ENCODE results near the gene ADAM22.
"Not testable (repeated sequence)": the region's sequence is repeated elsewhere in the genome, so short reads cannot be mapped to it uniquely, and the experiment has no call there.

The ADAM22 gene

GRCh38 chr7:87933953-87934698, at the start of gene ADAM22:
ADAM22 (plus strand) TSS chr7:87934251; CDS start chr7:87934466, 215 bp downstream.
- peak; percentile 31 to 59 for DNase-seq

DNA sequence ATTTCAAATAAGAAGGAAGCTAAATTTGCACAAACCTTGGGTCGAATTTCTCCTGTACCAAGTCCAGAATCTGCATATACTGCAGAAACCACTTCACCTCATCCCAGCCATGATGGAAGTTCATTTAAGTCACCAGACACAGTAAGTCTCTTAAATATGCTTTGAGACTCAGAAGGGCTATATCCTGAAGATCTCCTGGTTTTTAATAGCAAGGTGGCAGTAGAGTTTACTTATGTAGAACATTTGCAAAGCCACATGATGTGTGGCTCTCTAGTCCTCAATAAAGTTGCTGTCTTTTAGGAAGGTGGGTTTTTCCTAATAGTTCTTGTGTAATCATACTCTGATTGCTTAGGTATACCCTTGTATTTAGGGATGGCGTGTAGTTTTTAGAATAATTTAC, 49.0 kb upstream of the ADAM22 start:
- DNase-seq: no peak

DNA sequence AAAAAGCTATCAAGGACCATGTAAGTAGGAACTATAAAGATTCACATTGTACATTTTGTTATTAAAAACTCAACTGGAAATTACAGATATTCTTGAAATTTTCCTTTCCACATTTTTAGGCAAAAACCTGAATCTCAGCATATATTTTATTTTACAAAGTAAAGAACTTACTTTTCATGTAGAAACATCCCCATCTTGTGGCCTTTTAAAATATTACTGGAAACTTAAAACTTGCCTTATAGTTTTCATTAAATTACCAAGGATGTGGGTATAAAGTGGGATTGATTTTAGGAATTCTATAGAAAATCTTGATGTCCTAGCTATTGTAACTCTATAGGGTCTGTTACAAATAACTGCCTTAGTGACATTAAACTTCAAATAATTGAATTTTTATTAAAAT, 47.2 kb upstream of the ADAM22 start:
- peak in 1 of 2 donors; percentile 85 for DNase-seq

DNA sequence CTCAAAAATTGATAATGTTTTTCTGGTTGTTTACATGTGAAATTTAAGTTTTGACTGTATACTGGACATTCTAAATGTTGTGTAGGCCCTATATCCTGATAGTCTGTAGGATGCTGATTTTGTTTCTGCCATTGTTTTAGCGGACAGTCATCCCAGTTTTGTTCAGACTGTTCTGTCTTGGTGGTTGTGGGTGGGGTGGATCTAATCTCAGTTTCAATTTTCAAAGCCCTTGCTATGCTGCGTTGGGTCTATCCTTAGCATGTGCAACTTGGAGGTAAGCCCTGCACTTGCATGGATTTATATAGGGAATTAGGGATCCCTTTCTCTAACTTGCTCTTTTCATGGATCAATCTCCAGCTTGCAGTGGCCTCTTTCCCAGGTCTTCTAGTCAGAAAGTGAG, 38.7 kb upstream of the ADAM22 start:
- no peak for DNase-seq

DNA sequence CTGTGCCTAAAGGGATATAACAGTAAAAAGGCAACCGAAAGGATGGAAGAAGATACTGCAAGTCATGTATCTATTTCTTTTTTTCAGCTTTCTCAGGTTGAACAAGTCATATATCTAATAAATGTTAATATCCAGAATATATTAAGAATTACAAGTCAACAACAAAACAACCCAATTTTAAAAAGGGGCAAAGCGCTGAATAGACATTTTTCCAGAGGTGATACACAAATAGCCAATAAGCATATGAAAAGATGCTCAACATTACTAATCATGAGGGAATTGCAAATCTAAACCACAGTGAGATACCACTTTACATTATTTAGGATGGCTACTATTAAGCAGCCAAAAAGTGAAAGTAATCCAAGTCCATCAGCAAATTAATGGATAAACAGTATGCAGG, 34.8 kb upstream of the ADAM22 start:
- DNase-seq: no peak

- not testable (repeated sequence) for DNase-seq
Observed at GRCh38 chr7:87907136-87907906, 26.7 kb upstream of the ADAM22 start.

DNA sequence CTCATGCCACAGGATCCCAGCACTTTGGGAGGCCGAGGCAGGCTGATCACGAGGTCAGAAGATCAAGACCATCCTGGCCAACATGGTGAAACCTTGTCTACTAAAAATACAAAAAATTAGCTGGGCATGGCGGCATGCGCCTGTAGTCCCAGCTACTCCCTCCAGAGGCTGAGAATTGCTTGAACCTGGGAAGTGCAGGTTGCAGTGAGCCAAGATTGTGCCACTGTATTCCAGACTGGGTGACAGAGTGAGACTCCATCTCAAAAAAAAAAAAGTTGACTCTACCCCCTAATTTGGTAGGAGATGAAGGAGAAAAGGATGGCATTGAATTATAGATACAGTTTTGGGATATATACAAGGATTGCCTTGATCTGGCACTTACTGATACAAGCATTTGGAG, 25.2 kb upstream of the ADAM22 start:
- DNase-seq: not testable (repeated sequence)

DNA sequence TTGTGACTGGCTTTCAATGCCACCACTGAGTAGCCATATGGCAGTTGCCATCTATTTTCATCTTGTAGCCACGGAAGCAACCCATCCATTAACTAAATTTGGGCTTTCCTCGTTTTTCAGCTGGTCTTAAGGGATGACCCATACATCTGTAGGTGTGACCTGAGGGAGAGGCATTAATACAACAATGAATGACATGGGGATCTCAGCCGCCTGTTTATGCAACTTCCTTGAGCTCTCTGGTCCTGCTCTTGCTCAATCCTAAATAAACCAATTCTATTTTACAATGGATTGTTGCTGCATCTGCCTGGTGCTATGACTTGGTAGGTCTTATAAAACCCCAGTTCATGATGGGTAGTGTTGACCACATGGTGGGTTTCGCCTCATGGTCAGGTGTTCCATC, 21.9 kb upstream of the ADAM22 start:
- peak; percentile 46 to 88 for DNase-seq

GRCh38 chr7:87918740-87919139, 15.3 kb upstream of the ADAM22 start:
- no peak for DNase-seq

DNA sequence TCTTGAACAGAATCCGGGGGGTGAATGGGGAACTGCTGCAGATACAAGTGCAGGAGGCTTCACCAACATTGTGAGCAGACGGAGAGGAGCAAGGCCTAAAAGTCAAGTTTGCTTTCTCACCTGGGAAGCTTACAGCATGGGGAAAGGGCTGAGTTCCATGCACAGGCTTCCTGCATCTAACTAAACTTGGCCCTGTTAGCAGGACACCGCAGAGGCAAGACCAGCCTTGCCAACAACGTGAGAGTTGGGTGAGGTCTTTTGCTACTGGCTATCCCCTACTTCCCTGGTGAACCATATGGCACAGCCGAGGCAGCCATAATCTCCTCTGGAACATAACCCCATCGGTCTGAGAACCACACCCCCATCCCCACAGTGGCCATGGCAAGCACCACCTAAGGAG, 14.2 kb upstream of the ADAM22 start:
- no peak for DNase-seq

GRCh38 chr7:87920578-87920977, 13.5 kb upstream of the ADAM22 start:
- no peak for DNase-seq

DNA sequence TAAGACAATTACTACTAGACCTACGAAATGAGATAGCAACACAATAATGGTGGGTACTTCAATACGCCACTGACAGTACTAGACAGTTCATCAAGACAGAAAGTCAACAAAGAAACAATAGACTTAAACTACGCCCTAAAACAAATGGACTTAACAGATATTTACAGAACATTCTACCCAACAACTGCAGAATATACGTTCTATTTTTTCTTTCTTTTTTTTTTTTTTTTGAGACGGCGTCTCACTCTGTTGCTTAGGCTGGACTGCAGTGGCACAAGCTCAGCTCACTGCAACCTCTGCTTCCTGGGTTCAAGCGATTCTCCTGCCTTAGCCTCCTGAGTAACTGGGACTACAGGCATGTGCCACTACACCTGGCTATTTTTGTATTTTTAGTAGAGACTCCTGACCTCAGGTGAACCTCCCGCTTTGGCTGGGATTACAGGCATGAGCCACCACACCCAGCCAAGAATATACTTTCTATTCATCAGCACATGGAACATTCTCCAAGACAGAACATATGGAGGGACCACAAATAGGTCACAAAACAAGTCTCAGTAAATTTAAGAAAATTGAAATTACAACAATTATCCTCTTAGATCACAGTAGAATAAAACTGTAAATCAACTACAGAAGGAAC, 11.2 kb upstream of the ADAM22 start:
- not testable (repeated sequence) for DNase-seq

- DNase-seq: peak; percentile 8 to 90
Observed at GRCh38 chr7:87926581-87927461, 7.2 kb upstream of the ADAM22 start.

DNA sequence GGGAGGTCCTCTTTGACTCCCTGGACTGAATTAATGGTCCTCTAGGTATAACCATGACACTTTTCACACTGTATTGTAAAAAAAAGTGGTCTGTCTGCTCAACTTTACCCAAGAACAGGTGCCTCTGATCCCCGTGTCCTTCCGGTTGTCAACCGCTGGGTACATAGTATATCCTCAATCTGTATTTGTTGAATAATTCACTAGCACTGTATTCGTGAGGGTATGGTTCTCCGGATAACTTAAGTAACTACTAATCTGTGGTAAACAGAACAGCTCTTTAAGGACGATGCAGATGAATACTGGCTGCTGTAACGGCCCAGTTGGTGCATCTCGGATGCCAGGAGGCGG, 472 bp upstream of the ADAM22 start:
- DNase-seq: no peak

DNA sequence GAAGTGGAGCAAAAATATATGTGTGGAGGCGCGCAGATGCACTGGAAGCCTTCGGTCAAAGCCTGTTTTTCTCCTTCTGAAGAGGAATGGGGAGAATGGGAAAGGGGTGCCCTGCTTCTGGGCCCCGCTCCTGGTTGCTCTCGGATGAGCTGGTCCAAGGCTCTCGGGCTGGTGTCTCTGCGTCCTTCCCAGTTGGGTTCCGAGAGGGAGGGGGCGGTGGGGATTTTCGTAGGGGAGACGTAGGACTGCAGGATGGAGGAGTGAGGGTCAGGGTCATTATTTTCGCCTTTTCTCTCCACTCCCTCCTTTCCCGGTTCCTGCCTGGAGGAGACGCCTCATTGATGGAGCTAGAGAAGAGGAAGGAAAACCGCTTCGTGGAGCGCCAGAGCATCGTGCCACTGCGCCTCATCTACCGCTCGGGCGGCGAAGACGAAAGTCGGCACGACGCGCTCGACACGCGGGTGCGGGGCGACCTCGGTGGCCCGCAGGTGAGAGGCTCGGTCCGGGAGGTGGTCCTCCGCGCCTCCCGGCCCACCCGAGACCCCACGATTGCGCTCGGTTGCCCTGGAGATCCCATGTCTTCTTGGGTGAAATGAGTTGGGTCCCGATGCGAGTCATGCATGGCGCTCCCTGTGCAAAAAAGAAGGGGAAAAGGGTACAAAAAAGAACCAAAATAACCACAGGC, 790 bp downstream of the ADAM22 start:
- DNase-seq: no peak

DNA sequence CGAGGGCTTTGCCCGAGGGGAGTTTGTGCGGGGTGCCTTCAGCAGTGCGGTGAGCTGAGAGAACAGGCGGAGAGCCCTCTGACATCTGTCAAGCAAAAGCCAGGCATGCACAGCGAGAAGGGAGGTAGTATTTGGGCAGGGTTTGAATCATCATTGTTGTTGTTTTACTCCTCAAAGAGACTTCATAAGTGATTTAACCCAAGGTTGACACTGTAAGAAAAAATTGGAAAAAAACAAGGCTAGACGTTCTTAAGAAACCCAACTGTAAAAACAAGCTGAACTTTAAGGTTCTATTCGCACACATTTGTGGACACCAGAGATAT, 1.3 kb downstream of the ADAM22 start:
- DNase-seq: no peak

DNA sequence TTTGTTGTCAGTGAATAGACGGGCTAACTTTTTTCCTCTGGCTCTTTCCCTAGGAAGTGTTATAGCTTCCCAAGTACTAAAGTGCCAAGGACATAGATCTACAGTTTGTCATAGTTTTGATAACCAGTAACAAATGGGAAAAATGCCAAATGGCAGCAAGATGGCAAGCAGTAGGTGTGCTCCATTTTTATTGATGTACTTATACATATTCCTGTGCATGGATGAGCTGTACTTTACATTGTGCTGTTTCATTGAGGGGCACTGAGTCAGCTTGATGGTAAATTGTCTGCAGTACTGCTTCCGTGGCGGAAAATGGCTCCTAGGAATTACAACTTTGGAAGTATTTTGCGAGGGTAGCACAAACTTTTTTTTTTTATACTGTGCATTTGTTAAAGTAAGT, 7.1 kb downstream of the ADAM22 start:
- no peak for DNase-seq

- no peak for DNase-seq
Observed at GRCh38 chr7:87944547-87944946, 10.5 kb downstream of the ADAM22 start.

DNA sequence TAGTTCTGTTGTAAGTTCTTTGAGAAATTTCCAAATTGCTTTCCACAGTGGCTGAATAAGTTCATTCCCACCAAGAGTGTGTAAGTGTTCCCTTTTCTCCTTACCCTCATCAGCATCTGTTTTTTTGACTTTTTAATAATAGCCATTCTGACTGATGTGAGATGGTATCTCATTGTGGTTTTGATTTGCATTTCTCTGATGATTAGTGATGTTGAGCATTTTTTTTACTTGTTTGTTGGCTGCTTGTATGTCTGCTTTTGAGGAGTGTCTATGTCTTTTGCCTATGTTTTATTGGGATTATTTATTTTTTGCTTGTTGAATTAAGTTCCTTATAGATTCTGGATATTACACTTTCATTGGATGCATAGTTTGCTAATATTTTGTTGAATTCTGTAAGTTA, 11.9 kb downstream of the ADAM22 start:
- DNase-seq: not testable (repeated sequence)

DNA sequence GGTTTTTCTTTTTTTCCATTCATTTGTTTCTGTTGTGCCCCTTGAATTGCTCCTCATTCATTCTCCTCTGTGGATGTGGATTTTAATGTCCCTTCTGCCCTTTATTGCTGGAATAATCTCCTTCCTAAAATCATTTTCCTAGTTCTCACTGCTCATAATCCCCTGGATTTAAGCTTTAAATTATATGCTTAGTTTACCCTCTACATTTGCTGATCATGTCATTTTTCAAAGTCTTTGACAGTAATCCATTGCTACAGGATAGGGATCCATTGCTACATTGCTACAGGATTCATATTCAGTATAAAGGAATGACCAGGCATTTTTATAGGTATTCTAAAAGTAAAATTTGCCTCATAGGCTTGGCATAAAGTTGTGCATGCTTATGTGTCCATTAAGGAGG, 14.3 kb downstream of the ADAM22 start:
- DNase-seq: no peak

DNA sequence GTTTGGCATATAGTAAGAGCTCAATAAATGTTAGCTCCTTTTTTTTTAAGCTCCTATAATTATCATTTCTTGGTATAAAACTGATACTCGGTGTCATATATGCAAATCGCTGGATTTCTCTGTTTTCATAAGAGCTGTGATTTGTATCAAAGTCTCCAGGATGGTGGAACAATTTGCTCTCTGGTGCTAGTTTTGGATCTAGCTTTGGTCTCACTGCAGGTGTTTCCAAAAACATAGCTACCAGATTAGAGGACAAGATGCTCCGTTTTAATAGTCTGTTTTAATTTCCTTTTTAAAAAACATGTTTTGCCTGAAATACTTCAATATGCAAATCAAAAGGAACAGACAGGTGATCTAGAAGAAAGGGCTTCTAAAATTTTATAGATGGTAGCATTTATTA, 25.3 kb downstream of the ADAM22 start:
- no peak for DNase-seq

- DNase-seq: no peak
Observed at GRCh38 chr7:87960239-87960638, 26.2 kb downstream of the ADAM22 start.

GRCh38 chr7:87961754-87962153, 27.7 kb downstream of the ADAM22 start:
- DNase-seq: no peak

Data from inflammatory macrophage treated with lipopolysaccharide for 1 hour (primary cell).